Activated CD4-positive, alpha-beta T cell treated with anti-CD3 and anti-CD28 coated beads for 1 hour (primary cell): ENCODE results near the gene YDJC.
"Not testable (repeated sequence)": the region's sequence is repeated elsewhere in the genome, so short reads cannot be mapped to it uniquely, and the experiment has no call there.

Source experiments
- DNase-seq: peaks from one replicate; pipeline ENCODE4 v3.0.0-alpha.2; 2020

Gene YDJC

GRCh38 chr22:21650823-21651520, 21.1 kb upstream of the YDJC start:
- no peak for DNase-seq

DNA sequence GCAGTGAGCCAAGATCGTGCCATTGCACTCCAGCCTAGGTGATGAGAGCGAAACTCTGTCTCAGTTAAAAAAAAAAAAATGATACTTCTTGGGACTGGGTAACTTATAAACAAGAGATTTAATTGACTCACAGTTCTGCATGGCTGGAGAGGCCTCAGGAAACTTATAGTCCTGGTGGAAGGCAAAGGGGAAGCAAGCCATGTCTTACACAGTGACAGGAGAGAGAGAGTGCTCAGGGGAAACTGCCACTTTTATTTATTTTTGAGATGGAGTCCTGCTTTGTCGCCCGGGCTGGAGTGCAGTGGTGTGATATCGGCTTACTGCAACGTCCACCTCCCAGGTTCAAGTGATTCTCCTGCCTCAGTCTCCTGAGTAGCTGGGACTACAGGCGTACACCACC, 20.5 kb upstream of the YDJC start:
- no peak for DNase-seq

GRCh38 chr22:21646608-21647590, 17.1 kb upstream of the YDJC start:
- DNase-seq: peak; percentile 66

DNA sequence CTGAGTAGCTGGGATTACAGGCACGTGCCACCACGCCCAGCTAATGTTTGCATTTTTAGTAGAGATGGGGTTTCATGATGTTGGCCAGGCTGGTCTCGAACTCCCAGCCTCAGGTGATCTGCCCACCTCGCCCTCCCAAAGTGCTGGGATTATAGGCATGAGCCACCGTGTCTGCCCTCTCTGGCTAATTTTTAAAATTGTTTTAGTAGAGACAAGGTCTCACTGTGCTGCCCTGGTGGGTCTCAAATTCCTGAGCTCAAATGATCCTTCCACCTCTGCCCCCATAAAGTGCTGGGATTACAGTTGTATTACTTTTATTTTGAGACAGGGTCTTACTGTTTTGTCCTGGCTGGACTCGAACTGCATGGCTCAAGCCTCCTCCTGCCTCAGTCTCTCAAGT, 15.7 kb upstream of the YDJC start:
- not testable (repeated sequence) for DNase-seq

DNA sequence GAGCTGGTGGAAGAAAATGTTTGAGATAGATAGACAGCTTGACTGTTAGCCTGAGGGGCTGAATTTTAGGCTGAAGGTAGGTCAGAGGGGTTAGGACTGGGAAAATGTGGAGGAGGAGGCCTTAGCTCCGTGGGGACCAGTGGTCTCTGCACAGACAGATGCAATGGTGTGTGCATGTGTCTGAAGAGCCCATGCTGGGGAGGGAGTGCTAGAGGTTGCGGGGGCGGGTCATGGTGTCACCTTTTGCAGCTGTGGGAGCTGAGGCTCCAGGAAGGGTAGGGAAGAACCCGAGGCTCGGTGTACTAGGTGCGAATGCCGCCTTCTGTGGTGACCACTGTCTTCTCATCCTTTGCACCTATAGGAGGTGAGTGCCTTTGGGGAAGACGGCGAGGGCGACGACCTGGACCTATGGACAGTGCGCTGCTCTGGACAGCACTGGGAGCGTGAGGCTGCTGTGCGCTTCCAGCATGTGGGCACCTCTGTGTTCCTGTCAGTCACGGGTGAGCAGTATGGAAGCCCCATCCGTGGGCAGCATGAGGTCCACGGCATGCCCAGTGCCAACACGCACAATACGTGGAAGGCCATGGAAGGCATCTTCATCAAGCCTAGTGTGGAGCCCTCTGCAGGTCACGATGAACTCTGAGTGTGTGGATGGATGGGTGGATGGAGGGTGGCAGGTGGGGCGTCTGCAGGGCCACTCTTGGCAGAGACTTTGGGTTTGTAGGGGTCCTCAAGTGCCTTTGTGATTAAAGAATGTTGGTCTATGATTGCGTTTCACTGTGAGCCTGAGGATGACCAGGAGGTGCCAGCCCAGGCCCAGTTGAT, 13.9 kb upstream of the YDJC start:
- no peak for DNase-seq

GRCh38 chr22:21642584-21643448, 13.0 kb upstream of the YDJC start:
- peak; percentile 39 for DNase-seq

GRCh38 chr22:21641789-21642583, 12.2 kb upstream of the YDJC start, which contains the start of gene SDF2L1:
Gene SDF2L1, plus strand, starts transcription at chr22:21642302. Its CDS starts 35 bp downstream, at chr22:21642337.
- peak; percentile 96 for DNase-seq

- no peak for DNase-seq
Measured at GRCh38 chr22:21641417-21641788, 11.6 kb upstream of the YDJC start.

DNA sequence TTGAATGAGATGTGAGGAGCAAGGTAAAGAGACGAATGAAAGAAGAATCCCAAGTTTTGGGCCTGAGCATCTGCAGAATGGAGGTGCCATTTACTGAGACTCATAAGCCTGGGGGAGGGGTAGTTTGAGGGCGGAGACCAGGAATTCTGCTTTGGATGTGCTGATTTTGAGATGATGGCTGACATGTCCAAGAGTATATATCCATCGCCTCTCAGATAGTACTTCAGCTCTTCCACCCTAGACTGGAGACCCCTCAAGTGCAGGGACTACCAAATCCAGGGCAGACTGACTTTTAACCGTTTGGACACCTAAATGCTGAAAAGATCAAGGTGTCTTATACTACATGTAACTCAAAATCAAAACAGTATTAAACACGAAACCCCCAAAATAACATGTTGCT, 11.0 kb upstream of the YDJC start:
- DNase-seq: no peak

DNA sequence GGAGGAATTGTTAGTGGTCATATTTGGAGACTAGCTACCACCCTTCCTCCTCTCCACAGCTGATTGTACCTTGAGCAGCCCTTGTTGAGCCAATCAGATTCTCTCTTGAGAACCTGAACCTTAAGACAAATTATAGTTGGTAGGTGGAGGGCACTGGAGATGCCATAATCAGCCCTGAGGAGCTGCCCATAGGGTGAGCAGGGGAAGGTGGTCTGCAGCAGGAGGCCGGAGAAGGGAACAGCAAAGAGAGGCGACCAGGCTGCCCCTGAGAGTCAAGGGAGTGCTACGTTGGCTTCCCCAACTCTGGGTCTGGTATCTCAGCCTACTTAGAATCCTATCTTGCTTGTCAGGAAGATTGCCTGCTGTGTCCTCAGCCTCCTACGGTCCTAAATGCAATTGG, 9.5 kb upstream of the YDJC start:
- DNase-seq: no peak

DNA sequence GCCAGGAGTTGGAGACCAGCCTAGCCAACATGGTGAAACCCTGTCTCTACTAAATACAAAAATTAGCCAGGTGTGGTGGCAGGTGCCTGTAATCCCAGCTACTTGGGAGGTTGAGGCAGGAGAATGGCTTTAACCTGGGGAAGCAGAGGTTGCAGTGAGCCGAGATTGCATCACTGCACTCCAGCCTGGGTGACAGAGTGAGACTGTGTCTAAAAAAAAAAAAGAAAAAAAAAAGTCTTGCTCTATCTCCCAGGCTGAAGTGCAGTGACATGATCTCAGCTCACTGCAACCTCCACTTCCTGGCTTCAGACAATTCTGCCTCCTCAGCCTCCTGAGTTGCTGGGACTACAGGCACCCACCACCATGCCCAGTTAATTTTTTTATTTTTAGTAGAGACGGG, 7.6 kb upstream of the YDJC start:
- not testable (repeated sequence) for DNase-seq

- no peak for DNase-seq
Measured at GRCh38 chr22:21636629-21637218, 6.9 kb upstream of the YDJC start.

GRCh38 chr22:21635771-21636510, 6.1 kb upstream of the YDJC start:
- DNase-seq: no peak

GRCh38 chr22:21634844-21635243, 5.0 kb upstream of the YDJC start:
- DNase-seq: no peak

DNA sequence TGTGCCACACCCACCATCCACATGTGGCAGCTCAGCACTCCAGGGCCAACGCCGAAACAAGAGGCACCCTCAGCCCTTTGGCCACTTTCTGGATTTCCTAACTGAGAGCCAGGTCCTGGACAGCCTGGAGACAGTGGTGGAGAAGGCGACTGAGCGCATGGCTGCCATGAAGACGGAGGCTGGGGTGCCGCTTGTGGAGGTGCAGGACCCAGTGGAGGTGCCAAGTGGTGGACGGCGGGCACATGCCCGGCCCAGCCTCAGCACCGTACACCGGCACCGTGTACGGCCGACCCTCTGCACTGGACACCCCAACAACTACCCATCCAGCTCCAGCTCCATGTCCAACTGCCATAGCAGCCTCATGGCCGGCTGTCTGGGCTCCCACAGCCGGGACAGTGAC, 4.3 kb upstream of the YDJC start:
- no peak for DNase-seq

- DNase-seq: no peak
Measured at GRCh38 chr22:21633481-21633880, 3.7 kb upstream of the YDJC start.

DNA sequence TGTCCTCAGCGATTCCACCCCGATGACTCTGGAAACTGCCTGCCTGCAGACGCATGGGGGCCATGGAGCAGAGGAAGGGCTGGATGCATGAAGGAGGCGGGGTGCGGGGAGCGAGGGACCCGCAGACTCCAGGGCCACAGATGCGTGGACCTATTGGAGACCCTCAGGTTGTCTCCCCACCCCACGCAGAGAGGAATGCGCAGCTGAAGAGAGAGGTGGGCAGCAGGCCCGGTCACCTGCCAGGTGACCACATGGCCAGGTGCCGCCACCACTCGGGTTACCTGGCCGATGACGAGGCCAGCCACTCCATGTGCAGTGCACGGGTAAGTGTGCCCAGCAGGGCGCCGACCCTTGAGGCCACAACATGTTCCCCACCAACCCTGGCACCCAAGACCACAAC, 3.1 kb upstream of the YDJC start:
- no peak for DNase-seq

DNA sequence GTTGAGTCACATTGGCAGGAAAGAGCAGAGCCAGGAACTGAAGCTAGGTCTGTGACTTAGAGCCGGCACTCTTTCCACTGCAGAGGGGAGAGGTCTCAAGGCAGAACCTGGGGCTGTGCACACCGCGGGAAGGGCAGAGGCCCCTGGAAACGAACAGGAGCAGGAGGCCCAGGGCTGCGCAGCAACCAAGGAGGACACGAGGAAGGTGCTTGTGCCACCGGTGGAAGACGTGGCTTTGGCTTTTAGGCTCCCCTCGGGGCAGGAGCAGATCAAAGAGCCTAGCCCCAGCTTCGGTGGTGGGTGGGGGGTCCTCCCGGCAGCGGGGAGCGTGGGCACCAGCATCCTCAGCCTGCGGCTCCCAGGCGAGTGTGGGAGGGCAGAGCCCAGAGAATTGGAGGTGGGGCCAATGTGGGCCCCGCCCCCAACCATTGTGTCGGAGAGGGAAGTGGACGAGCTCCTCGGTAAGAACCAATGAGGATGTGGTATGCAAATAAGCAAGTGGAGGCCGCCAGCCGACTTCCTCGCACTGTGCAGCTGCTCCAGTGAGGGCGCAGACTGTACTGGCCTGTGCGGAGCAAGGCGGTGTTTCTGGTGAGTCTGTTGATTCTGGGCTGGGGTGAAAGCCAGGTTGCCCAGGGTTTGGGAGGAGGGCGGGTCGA, 2.5 kb upstream of the YDJC start, which contains the start of gene CCDC116:
Gene CCDC116, plus strand, starts transcription at position 524 of the 659 bp plus-strand sequence. CDS start 422 bp downstream, outside the sequence.
- DNase-seq: peak; percentile 37

DNA sequence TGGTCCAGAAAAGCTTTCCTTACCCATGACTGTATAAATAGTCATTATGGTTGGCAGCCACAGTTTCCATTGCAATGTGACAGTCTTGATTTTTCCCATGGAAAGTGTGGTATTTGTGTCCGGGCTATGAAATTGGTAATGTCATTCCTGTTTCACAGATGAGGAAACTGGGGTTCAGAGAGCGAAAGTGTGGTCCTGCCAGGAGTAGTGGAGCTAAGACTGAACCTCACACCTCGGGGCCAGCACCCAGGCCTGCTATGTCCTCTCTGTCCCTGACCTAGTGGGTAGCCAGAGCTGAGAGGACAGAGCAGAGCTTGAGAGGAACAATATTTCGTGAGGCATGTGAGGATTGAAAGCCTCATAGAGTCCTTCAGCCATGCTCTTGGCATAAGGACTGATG, 1.2 kb upstream of the YDJC start:
- DNase-seq: no peak
